ENCODE measurements around the gene INPPL1. TPM values are rescaled to one million over a fixed set of nuclear protein-coding genes. Genes with fewer than 3 reads are reported as not detected.

The INPPL1 gene
- total RNA-seq, 1 experiment from 2014 or later = 203 TPM

- Mint-ChIP-seq H3K27ac (ENCODE audit: unreplicated experiment) (peak overlapping the region; percentile 42), H3K4me3 (ENCODE audit: low read depth, unreplicated experiment) (peak overlapping the region; percentile 73), H3K27me3 (ENCODE audit: unreplicated experiment) (peaks cover 2% of the 10 kb centered on the region), H3K36me3 (ENCODE audit: insufficient read depth, unreplicated experiment) (peaks cover 39% of the 10 kb centered on the region), H3K4me1 (ENCODE audit: low read depth, unreplicated experiment) (peaks cover 20% of the 10 kb centered on the region), H3K9me3 (ENCODE audit: low read depth, unreplicated experiment) (no peaks in the 10 kb centered on the region)
- CTCF ChIA-PET = interaction anchor here (0.7 to 1.6 kb wide), 5 partner anchors 14 to 285 kb away, joined by 3 to 7 read pairs (median 5); no protein-coding TSS in a partner anchor
- intact Hi-C loops (cut with micrococcal nuclease; ENCODE audit: unreplicated experiment) = loop anchor here (10.0 kb wide), 1 partner anchor 191 kb away; no protein-coding TSS in a partner anchor
- no peak for TF ChIP-seq CTCF (IDR thresholded peaks at IDR 0.05; ENCODE audit: unreplicated experiment)
- peak; percentile 79 for DNase-seq
- no TSS peak for BruUV-seq (replicated peaks)
Measured at GRCh38 chr11:72223615-72224563, 678 bp upstream of the INPPL1 start.

GRCh38 chr11:72225411-72225951 is 914 bp downstream of the INPPL1 start:
- CTCF ChIA-PET = interaction anchor here (0.7 to 1.4 kb wide), 2 partner anchors 206 to 210 kb away, joined by 3 read pairs; no protein-coding TSS in a partner anchor
- no peak for TF ChIP-seq CTCF (IDR thresholded peaks at IDR 0.05; ENCODE audit: unreplicated experiment)
- no TSS peak for BruUV-seq (replicated peaks)

GRCh38 chr11:72226701-72227100 is 2.1 kb downstream of the INPPL1 start:
- intact Hi-C loops (cut with micrococcal nuclease; ENCODE audit: unreplicated experiment) = loop anchor here (10.0 kb wide), 1 partner anchor 188 kb away; no protein-coding TSS in a partner anchor

More at GRCh38 chr11:72225411-72225951, 914 bp downstream of the INPPL1 start:
- Mint-ChIP-seq H3K27me3 (ENCODE audit: unreplicated experiment) (no peaks in the 10 kb centered on the region), H3K27ac (ENCODE audit: unreplicated experiment) (peak overlapping the region; percentile 70), H3K4me1 (ENCODE audit: low read depth, unreplicated experiment) (peaks cover 20% of the 10 kb centered on the region), H3K36me3 (ENCODE audit: insufficient read depth, unreplicated experiment) (peaks cover 45% of the 10 kb centered on the region), H3K4me3 (ENCODE audit: low read depth, unreplicated experiment) (peak overlapping the region; percentile 73), H3K9me3 (ENCODE audit: low read depth, unreplicated experiment) (no peaks in the 10 kb centered on the region)
- intact Hi-C loops (cut with micrococcal nuclease; ENCODE audit: unreplicated experiment) = loop anchor here (10.0 kb wide), 1 partner anchor 189 kb away; no protein-coding TSS in a partner anchor
- no peak for DNase-seq

More at GRCh38 chr11:72226701-72227100, 2.1 kb downstream of the INPPL1 start:
- peaks cover 52% of the 10 kb centered on the region for H3K36me3 Mint-ChIP-seq (ENCODE audit: insufficient read depth, unreplicated experiment)
- no peak for TF ChIP-seq CTCF (IDR thresholded peaks at IDR 0.05; ENCODE audit: unreplicated experiment)
- BruUV-seq (replicated peaks) = no TSS peak
- CTCF ChIA-PET = interaction anchor here (0.7 kb wide), 1 partner anchor 91 kb away, joined by 10 read pairs; no protein-coding TSS in a partner anchor
- DNase-seq = no peak
- no peak overlapping the region for H3K27ac Mint-ChIP-seq (ENCODE audit: unreplicated experiment)
- H3K9me3 Mint-ChIP-seq (ENCODE audit: low read depth, unreplicated experiment) = no peaks in the 10 kb centered on the region
- H3K4me1 Mint-ChIP-seq (ENCODE audit: low read depth, unreplicated experiment) = peaks cover 20% of the 10 kb centered on the region
- H3K27me3 Mint-ChIP-seq (ENCODE audit: unreplicated experiment) = no peaks in the 10 kb centered on the region
- no peak overlapping the region for H3K4me3 Mint-ChIP-seq (ENCODE audit: low read depth, unreplicated experiment)
